Ectodermal cell (in vitro differentiated cells): ENCODE data around the gene ANTXR1.

Experiments used
- H3K27ac ChIP-seq: 2 replicates; pipeline ENCODE4 v1.7.0; 2013; ENCODE audit warnings: mild to moderate bottlenecking, low read depth, low read length; ENCODE audit not compliant: insufficient read depth, poor library complexity, severe bottlenecking
- H3K27me3 ChIP-seq: 2 replicates; pipeline ENCODE4 v1.7.0; 2013; ENCODE audit warnings: mild to moderate bottlenecking, low read length; ENCODE audit not compliant: insufficient read depth, control insufficient read depth, poor library complexity, severe bottlenecking
- H3K36me3 ChIP-seq: one replicate; pipeline ENCODE4 v1.7.0; 2013; ENCODE audit warnings: low read length; ENCODE audit not compliant: control insufficient read depth, insufficient read depth
- H3K4me1 ChIP-seq: one replicate; pipeline ENCODE4 v1.7.0; 2013; ENCODE audit warnings: low read length; ENCODE audit not compliant: control insufficient read depth, insufficient read depth
- H3K4me3 ChIP-seq: 2 replicates; pipeline ENCODE4 v1.7.0; 2013; ENCODE audit warnings: low read depth, low read length, control low read depth; ENCODE audit not compliant: insufficient read depth
- H3K9me3 ChIP-seq: 2 replicates; pipeline ENCODE4 v1.7.0; 2013; ENCODE audit warnings: mild to moderate bottlenecking, low read length, moderate library complexity; ENCODE audit not compliant: control insufficient read depth
- WGBS, 2 experiments: methylation state at CpG; one replicate each; pipeline ENCODE4 v1.1.7; 2013; ENCODE audit warnings: missing lambda C conversion rate in 2 of 2; 5-methylcytosine and 5-hydroxymethylcytosine counted together

Gene ANTXR1

DNA sequence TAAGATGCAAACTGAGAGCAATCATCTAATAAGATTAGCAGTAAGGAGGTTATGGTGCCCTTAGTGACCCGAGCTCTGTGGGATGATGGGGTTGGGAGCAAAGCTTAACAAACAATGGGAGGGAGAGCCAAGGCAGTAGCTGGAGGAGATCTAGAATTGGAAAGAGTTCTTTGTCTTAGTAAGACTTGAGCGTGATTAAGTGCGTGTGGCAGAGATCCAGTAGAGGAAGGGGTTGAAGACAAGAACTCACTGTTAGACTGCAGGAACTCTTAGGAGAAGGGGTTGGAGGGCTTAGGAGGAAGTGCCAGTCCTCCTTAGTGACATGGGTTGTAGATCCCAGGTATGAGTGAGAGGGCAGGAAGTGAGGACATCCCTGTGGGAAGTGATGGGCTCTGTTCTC is 189.3 kb downstream of the ANTXR1 start:
- Histone ChIP-seq H3K36me3 (no peaks in the 10 kb centered on the region), H3K9me3 (no peaks in the 10 kb centered on the region), H3K27ac (no peak overlapping the region), H3K27me3 (no peaks in the 10 kb centered on the region), H3K4me1 (no peaks in the 10 kb centered on the region), H3K4me3 (no peak overlapping the region)
- WGBS, 2 experiments: 89 to 96% methylated on average over 3 of the region's 3 CpGs

DNA sequence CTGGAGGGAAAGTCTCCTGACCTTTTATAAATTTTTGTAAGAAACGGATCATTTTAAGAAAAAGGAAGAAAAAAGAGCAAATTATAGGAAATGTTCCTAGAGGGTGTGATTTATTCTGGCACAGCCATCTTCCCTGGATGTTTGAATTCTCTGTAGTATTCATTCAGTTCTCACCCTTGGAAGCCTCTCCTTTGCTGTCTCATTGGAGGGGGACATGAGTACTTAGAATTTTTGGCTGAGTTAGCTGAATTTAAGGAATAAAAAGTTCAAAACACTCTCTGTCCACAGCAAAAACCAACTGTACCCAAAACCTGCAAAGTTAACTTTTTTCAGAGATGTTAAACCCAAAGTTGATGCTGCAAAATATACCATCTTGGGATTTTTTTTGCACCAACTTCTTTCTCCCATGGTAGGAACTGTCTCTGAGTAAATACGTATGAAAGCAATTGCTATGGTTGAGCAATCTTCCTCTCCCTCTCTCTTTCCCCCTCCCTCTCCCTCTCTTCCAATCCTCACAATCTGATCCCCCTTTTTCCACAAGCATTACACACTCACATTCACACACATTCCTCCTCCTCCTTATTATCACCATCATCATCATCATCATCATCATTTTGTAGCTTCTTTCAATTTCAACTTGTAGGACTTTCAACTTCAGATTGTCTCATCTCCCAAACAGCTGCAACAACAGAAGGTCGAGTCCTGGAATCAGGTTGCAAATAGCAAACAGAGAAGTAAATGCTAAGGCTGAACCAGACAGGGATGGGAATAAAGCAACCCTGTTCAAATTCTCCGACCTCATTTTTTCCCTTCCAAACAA is 190.4 kb downstream of the ANTXR1 start:
- no peak overlapping the region for H3K27ac ChIP-seq

DNA sequence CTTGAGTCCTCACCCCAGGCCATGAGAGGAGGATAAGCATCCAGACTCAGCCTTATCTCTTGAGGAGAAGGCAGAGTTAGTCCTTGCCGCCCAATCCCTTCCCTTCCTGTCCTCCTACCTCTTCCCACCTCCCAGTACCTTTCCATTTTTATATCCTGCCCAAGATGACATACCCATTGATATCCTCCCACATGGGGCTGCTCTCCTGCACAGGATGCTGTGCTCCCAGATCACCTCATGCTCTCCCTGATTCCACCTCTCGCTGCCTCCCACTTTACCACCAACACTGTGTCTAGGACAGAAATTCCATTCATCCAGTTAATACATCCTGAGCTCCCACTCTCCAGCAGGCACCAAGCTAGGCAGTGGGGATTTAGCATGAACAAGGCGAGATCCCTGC is 191.7 kb downstream of the ANTXR1 start:
- WGBS, 2 experiments: 92 to 95% methylated on average over 3 of the region's 3 CpGs
- Histone ChIP-seq H3K36me3 (no peaks in the 10 kb centered on the region), H3K27me3 (no peaks in the 10 kb centered on the region), H3K9me3 (no peaks in the 10 kb centered on the region), H3K27ac (no peak overlapping the region), H3K4me1 (no peaks in the 10 kb centered on the region), H3K4me3 (no peak overlapping the region)

More for the DNA sequence above, 190.4 kb downstream of the ANTXR1 start:
- Histone ChIP-seq H3K4me1 (no peaks in the 10 kb centered on the region), H3K27me3 (no peaks in the 10 kb centered on the region), H3K36me3 (no peaks in the 10 kb centered on the region), H3K4me3 (no peak overlapping the region), H3K9me3 (no peaks in the 10 kb centered on the region)
- 94 to 95% methylated on average over 4 of the region's 4 CpGs for WGBS, 2 experiments

DNA sequence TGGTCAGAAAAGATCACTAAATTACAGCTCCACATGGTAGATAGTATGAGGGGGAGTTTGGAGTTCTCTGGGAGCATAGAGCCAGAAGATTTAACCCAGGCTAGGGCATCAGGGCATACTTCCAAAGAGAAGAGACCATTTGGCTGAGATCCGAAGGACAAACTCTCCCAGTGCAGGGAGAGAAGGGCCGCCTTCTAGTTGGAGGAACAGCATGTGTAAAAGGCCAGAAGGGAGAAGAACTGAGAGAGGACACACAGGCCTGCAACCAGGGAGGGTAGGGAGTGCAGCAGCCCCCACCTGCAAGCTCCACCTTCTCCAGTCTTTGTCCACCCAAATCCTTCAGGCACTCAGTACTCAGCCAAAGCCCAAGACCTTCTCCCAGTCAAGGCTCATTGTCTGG is 192.1 kb downstream of the ANTXR1 start:
- 95 to 100% methylated on average over 2 of the region's 2 CpGs for WGBS, 2 experiments
- Histone ChIP-seq H3K36me3 (no peaks in the 10 kb centered on the region), H3K4me3 (no peak overlapping the region), H3K27ac (no peak overlapping the region), H3K27me3 (no peaks in the 10 kb centered on the region), H3K4me1 (no peaks in the 10 kb centered on the region), H3K9me3 (no peaks in the 10 kb centered on the region)

DNA sequence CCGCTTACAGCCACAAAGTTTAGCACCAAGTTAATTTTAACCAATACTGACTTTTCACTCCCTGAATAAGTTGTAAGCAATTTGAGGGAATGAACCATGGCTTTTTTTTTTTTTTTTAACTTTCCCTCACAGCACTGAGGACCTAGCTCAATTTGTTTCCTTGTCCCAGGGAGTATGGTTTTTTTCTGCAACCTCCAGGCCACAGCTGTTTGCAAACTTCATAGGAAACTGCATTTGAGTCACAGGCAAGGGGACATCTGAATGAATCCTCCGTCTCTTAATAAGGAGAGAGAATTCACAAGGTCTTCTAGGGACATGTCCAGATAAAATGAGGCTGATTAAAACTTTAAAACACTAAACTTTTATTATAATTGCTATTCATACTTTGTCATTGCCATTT is 192.5 kb downstream of the ANTXR1 start:
- H3K4me3 ChIP-seq: no peak overlapping the region
- H3K27ac ChIP-seq: no peak overlapping the region
- H3K36me3 ChIP-seq: no peaks in the 10 kb centered on the region
- no peaks in the 10 kb centered on the region for H3K4me1 ChIP-seq
- H3K27me3 ChIP-seq: no peaks in the 10 kb centered on the region
- H3K9me3 ChIP-seq: no peaks in the 10 kb centered on the region
- 94 to 97% methylated on average over 2 of the region's 2 CpGs for WGBS, 2 experiments

DNA sequence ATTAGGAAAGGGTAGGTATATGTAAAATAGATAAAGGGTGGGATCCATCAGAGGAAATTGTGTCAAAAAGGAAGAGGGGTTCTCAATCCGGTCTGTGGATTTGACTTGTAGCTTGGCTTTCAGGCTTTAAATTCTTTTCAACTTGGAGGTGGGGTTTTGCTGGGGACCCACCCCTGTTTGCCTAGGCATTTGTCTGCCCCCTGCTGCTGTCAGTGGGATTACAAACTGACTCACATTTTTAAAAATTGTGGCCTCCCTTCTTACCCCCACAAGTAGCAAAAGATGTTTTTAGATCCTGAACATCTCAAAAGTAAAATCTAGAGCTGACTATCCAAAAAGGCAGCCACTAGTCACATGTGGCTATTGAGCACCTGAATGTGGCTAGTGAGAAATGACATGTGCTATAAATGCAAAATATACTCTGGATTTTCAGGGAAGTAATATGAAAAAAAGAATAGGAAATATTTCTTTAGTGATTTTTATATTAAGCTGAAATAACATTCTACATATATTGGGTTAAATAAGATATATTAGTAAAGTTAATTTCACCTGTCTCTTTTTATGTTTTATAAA is 195.1 kb downstream of the ANTXR1 start:
- WGBS, 2 experiments: 49 to 50% methylated on average over 1 of the region's 1 CpG
- no peak overlapping the region for H3K4me3 ChIP-seq
- no peaks in the 10 kb centered on the region for H3K9me3 ChIP-seq
- H3K27me3 ChIP-seq: no peaks in the 10 kb centered on the region
- H3K4me1 ChIP-seq: no peaks in the 10 kb centered on the region
- no peak overlapping the region for H3K27ac ChIP-seq
- no peaks in the 10 kb centered on the region for H3K36me3 ChIP-seq

DNA sequence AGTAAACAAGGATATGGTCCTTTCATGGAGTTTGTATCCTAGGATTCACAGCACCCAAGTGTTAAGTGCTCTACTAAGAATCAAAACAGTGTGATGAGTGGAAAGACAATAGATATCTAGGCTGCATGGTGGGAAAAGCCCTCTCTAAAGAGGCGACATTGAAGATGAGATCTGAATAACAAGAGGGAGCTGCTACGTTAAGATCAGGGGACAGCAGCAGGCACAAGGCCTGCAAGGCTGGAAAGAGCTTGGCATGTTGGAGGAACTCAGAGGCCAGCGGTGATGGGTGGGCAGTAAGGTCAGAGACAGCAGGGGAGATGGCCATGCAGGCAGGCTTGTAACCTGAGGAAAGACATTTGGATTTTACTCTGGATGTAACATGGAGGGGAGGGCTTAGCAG is 196.5 kb downstream of the ANTXR1 start:
- Histone ChIP-seq H3K4me1 (no peaks in the 10 kb centered on the region), H3K27me3 (no peaks in the 10 kb centered on the region), H3K4me3 (no peak overlapping the region), H3K9me3 (no peaks in the 10 kb centered on the region), H3K36me3 (no peaks in the 10 kb centered on the region), H3K27ac (no peak overlapping the region)
- WGBS, 2 experiments: 8 to 10% methylated on average over 3 of the region's 3 CpGs

DNA sequence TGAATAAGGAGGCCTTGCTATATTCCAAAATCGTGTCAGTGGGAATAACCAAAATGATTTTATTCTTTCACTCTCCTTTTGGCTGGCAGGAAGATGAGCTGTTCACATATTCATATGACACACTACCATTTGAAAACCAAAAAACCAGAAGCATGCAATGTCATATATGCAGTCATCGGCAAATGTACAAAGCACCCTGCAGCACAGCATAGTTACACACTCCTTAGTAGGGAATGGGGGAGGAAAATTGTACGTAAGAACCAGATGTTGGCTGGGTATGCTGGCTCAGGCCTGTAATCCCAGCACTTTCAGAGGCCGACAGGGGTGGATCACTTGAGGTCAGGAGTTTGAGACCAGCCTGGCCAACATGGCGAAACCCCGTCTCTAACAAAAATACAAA is 197.4 kb downstream of the ANTXR1 start:
- no peak overlapping the region for H3K27ac ChIP-seq
- no peak overlapping the region for H3K4me3 ChIP-seq
- H3K36me3 ChIP-seq: no peaks in the 10 kb centered on the region
- no peaks in the 10 kb centered on the region for H3K4me1 ChIP-seq
- H3K9me3 ChIP-seq: no peaks in the 10 kb centered on the region
- H3K27me3 ChIP-seq: no peaks in the 10 kb centered on the region
- WGBS, 2 experiments: 89 to 94% methylated on average over 5 to 6 of the region's 6 CpGs

DNA sequence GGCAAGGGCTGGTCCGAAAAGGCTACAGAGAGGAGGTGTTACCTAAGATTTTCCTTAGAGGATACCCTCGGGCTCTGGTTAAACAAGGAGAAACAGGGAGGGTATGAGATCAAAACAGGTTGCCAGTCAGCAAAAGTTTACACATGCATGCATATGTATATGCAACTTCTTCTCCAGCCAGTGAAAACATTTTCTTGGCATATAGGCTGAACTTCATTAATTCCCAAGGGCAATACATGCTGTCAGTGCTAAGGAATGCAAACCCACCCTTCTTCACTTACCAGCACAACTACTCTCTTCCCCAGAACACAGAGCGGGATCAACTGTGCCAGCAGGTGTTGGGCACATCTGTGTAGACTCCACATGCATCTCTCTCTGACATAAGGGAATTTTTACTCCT is 198.1 kb downstream of the ANTXR1 start:
- no peak overlapping the region for H3K27ac ChIP-seq
- no peak overlapping the region for H3K4me3 ChIP-seq
- no peaks in the 10 kb centered on the region for H3K4me1 ChIP-seq
- H3K9me3 ChIP-seq: no peaks in the 10 kb centered on the region
- 95 to 96% methylated on average over 3 of the region's 3 CpGs for WGBS, 2 experiments
- no peaks in the 10 kb centered on the region for H3K36me3 ChIP-seq
- no peaks in the 10 kb centered on the region for H3K27me3 ChIP-seq

DNA sequence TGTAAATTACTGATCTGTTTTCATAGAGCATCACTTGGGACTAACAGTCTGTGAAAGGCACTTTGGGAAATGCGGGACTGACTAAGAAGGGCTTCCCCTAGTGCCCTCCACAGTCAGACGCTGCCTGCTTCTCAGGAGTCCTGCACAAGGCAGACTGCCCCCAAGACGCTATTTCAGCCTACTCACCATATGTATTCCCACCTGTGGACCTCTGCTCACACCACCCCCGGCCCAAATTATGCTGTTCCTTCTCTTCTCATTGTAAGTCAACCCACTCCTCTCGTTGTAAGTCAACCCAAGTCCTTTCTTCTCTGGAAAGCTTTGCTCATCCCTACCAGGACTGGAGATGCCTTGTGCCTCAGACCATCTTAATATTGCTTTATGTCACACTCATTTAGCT is 198.7 kb downstream of the ANTXR1 start:
- WGBS, 2 experiments: 85 to 86% methylated on average over 5 of the region's 5 CpGs
- Histone ChIP-seq H3K9me3 (no peaks in the 10 kb centered on the region), H3K27ac (no peak overlapping the region), H3K4me3 (no peak overlapping the region), H3K27me3 (no peaks in the 10 kb centered on the region), H3K36me3 (no peaks in the 10 kb centered on the region), H3K4me1 (no peaks in the 10 kb centered on the region)
